Measurements from ENCODE around the gene MYL6. TPM values are rescaled to one million over a fixed set of nuclear protein-coding genes. Genes with fewer than 3 reads are reported as not detected.

MYL6 gene
- total and polyA plus RNA-seq, 2 experiments from 2014 or later, result 2,662 to 3,948 TPM

DNA sequence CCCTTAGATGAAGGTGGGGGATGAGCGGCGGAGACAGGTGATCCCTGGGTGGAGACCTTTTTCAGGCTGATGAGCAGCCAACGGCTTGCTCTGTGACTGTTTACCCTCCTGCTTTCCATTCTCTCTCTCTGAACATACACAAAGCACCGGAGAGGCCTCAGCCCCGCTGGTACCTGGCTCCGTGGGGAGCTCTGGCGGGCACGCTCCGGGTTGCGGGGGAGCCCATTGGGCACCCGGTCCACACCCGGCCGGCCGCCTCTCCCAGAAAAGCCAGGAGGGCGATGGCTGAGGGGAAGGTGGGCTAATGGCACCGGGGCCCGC is 30.6 kb downstream of the MYL6 start:
- Histone ChIP-seq H3K9me3 (ENCODE audit: low read depth) (no peaks in the 10 kb centered on the region), H3K9me2 (ENCODE audit: insufficient read depth) (no peaks in the 10 kb centered on the region), H3F3A (ENCODE audit: insufficient read depth) (peaks cover 3% of the 10 kb centered on the region; the same call in 1 of the 2 replicates), H3K27ac (no peak overlapping the region), H3K79me2 (ENCODE audit: insufficient read depth) (peaks cover 51% of the 10 kb centered on the region), H3K4me2 (ENCODE audit: unreplicated experiment) (peak overlapping the region; percentile 94), H3K9ac (peak overlapping the region; percentile 77), H3K27me3 (replicated peaks; ENCODE audit: insufficient read depth) (no peaks in the 10 kb centered on the region), H4K20me1 (ENCODE audit: insufficient read depth) (no peaks in the 10 kb centered on the region), H3K36me3 (ENCODE audit: low read depth) (peaks cover 20% of the 10 kb centered on the region), H3K4me1 (ENCODE audit: insufficient read depth) (peaks cover 11% of the 10 kb centered on the region; the same call in 1 of the 2 replicates), H3K4me3 (peak overlapping the region; percentile 100), H2AFZ (peak overlapping the region; percentile 74)
- in situ Hi-C loops (cut with MboI), result no loop called here
- peak; percentile 36 for DNase-seq
- 1 to 3% methylated on average over 16 to 17 of the region's 17 CpGs for WGBS, 2 experiments (ENCODE audit: low coverage in 1 of 2, low lambda C conversion rate in 2 of 2, missing lambda C conversion rate in 2 of 2)
- TF ChIP-seq EZH2phosphoT487 (IDR thresholded peaks at IDR 0.05; ENCODE audit: insufficient read depth, low read depth), result no peak
- TF ChIP-seq EZH2 (IDR thresholded peaks at IDR 0.05; ENCODE audit: insufficient read depth, poor library complexity, severe bottlenecking), result no peak

GRCh38 chr12:56189099-56189917 is 31.1 kb downstream of the MYL6 start, which contains the start of gene SMARCC2:
Gene SMARCC2, minus strand, starts transcription at chr12:56189483. Its CDS starts 22 bp downstream, at chr12:56189461.
- H3K79me2 ChIP-seq (ENCODE audit: insufficient read depth), result peaks cover 50% of the 10 kb centered on the region
- peak within 1 kb of the TSS; percentile 100 for H3K4me3 ChIP-seq
- peaks cover 11% of the 10 kb centered on the region; the same call in 1 of the 2 replicates for H3K4me1 ChIP-seq (ENCODE audit: insufficient read depth)
- peak within 1 kb of the TSS; percentile 64 for H3K27ac ChIP-seq
- peak within 1 kb of the TSS; percentile 100 for H2AFZ ChIP-seq
- WGBS, 2 experiments (ENCODE audit: low coverage in 1 of 2, low lambda C conversion rate in 2 of 2, missing lambda C conversion rate in 2 of 2), result 1% methylated on average over 28 to 74 of the region's 93 CpGs
- no peaks in the 10 kb centered on the region for H3K9me3 ChIP-seq (ENCODE audit: low read depth)
- H3K27me3 ChIP-seq (replicated peaks; ENCODE audit: insufficient read depth), result no peaks in the 10 kb centered on the region
- H3F3A ChIP-seq (ENCODE audit: insufficient read depth), result peaks cover 8% of the 10 kb centered on the region; the same call in 1 of the 2 replicates
- no peaks in the 10 kb centered on the region for H4K20me1 ChIP-seq (ENCODE audit: insufficient read depth)
- peak within 1 kb of the TSS; percentile 83 for H3K9ac ChIP-seq
- peak within 1 kb of the TSS; percentile 100 for H3K4me2 ChIP-seq (ENCODE audit: unreplicated experiment)
- H3K36me3 ChIP-seq (ENCODE audit: low read depth), result peaks cover 15% of the 10 kb centered on the region
- DNase-seq, result peak; percentile 95
- no peaks in the 10 kb centered on the region for H3K9me2 ChIP-seq (ENCODE audit: insufficient read depth)
- in situ Hi-C loops (cut with MboI), result no loop called here
- TF ChIP-seq EZH2phosphoT487 (IDR thresholded peaks at IDR 0.05; ENCODE audit: insufficient read depth, low read depth) (no peak), EZH2 (IDR thresholded peaks at IDR 0.05; ENCODE audit: insufficient read depth, poor library complexity, severe bottlenecking) (no peak)

DNA sequence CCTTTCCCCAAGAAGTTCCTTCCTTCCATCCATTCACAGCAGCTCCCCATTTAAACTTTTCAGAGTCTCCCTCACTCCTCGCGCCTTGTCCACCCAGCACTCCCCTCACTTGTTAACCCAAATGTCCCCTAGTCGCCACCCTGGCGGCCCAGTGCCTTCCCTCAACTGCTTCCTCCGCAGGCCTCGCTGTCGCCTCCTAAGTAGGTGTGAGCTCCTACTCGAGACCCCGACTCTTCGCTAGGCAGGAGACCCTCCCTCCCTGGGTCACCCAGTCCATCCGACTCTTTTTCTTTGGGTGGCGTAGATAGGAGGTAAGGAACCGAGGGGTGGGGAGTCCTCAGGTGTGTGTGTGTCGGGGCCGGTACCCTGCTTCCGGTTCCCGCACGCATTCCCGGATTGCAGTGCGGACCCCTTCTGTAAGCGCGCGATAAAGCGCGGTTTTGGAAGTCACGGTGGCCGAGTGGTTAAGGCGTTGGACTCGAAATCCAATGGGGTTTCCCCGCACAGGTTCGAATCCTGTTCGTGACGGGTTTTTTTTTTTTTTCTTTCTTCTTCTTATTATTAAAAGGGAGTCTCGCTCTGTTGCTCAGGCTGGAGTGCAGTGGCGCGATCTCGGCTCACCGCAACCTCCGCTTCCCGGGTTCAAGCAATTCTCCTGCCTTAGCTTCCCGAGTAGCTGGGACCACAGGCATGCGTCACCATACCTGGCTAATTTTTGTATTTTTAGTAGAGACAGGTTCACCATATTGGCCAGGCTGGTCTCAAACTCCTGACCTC is 31.9 kb downstream of the MYL6 start:
- Histone ChIP-seq H4K20me1 (ENCODE audit: insufficient read depth) (no peaks in the 10 kb centered on the region), H3K9ac (peak overlapping the region; percentile 83), H3K4me3 (peak overlapping the region; percentile 100), H3K27ac (peak overlapping the region; percentile 64), H3K9me2 (ENCODE audit: insufficient read depth) (no peaks in the 10 kb centered on the region), H3K36me3 (ENCODE audit: low read depth) (peaks cover 7% of the 10 kb centered on the region; the same call in 1 of the 2 replicates), H3K9me3 (ENCODE audit: low read depth) (no peaks in the 10 kb centered on the region), H3K4me2 (ENCODE audit: unreplicated experiment) (peak overlapping the region; percentile 100), H3K27me3 (replicated peaks; ENCODE audit: insufficient read depth) (no peaks in the 10 kb centered on the region), H3F3A (ENCODE audit: insufficient read depth) (peaks cover 11% of the 10 kb centered on the region; the same call in 1 of the 2 replicates), H3K79me2 (ENCODE audit: insufficient read depth) (peaks cover 42% of the 10 kb centered on the region), H2AFZ (peak overlapping the region; percentile 100), H3K4me1 (ENCODE audit: insufficient read depth) (peaks cover 11% of the 10 kb centered on the region; the same call in 1 of the 2 replicates)
- TF ChIP-seq EZH2phosphoT487 (IDR thresholded peaks at IDR 0.05; ENCODE audit: insufficient read depth, low read depth) (no peak), EZH2 (IDR thresholded peaks at IDR 0.05; ENCODE audit: insufficient read depth, poor library complexity, severe bottlenecking) (no peak)
- WGBS, 2 experiments (ENCODE audit: low coverage in 1 of 2, low lambda C conversion rate in 2 of 2, missing lambda C conversion rate in 2 of 2), result 2% methylated on average over 41 to 42 of the region's 42 CpGs
- in situ Hi-C loops (cut with MboI), result no loop called here
- DNase-seq, result peak; percentile 84

GRCh38 chr12:56190695-56191155 is 32.6 kb downstream of the MYL6 start:
- peaks cover 36% of the 10 kb centered on the region for H3K79me2 ChIP-seq (ENCODE audit: insufficient read depth)
- peaks cover 11% of the 10 kb centered on the region; the same call in 1 of the 2 replicates for H3F3A ChIP-seq (ENCODE audit: insufficient read depth)
- peaks cover 4% of the 10 kb centered on the region; the same call in 1 of the 2 replicates for H3K36me3 ChIP-seq (ENCODE audit: low read depth)
- H3K27me3 ChIP-seq (replicated peaks; ENCODE audit: insufficient read depth), result no peaks in the 10 kb centered on the region
- H4K20me1 ChIP-seq (ENCODE audit: insufficient read depth), result no peaks in the 10 kb centered on the region
- peak overlapping the region; percentile 100 for H2AFZ ChIP-seq
- H3K9ac ChIP-seq, result peak overlapping the region; percentile 83
- DNase-seq, result peak; percentile 27
- H3K4me2 ChIP-seq (ENCODE audit: unreplicated experiment), result peak overlapping the region; percentile 100
- no peak overlapping the region for H3K27ac ChIP-seq
- H3K9me3 ChIP-seq (ENCODE audit: low read depth), result no peaks in the 10 kb centered on the region
- peaks cover 11% of the 10 kb centered on the region; the same call in 1 of the 2 replicates for H3K4me1 ChIP-seq (ENCODE audit: insufficient read depth)
- in situ Hi-C loops (cut with MboI), result no loop called here
- no peaks in the 10 kb centered on the region for H3K9me2 ChIP-seq (ENCODE audit: insufficient read depth)
- WGBS, 2 experiments (ENCODE audit: low coverage in 1 of 2, low lambda C conversion rate in 2 of 2, missing lambda C conversion rate in 2 of 2), result 26% methylated on average over 9 of the region's 9 CpGs
- H3K4me3 ChIP-seq, result peak overlapping the region; percentile 100
- no peak for TF ChIP-seq EZH2phosphoT487 (IDR thresholded peaks at IDR 0.05; ENCODE audit: insufficient read depth, low read depth)

Measured in GM23248 (cell line).